Pons (tissue), 1 donor: Measurements from ENCODE around the gene DUSP23.

ENCODE experiments used
- DNase-seq: peaks from one replicate; pipeline ENCODE4 v3.0.0-alpha.2; 2016; ENCODE audit warnings: low spot score

DUSP23 gene

DNA sequence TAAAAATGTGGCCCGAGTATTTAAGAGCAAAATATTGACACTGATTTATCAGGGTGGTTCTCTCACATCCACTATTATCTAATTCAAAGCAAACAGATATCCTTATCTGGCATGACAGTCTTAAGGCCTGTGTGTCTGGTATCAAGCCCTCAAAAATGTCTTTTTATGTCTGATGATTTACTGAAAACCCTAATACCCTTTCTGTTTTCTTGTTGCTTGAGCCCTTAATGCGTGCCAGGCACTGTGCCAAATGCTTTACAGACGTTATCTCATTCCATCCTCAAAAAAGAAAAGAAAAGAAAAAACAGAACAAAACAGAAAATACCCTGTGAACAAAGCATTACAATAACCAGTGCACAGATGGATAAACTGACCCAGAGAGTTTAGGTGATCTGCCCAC, 5.7 kb downstream of the DUSP23 start:
- DNase-seq, result no peak

DNA sequence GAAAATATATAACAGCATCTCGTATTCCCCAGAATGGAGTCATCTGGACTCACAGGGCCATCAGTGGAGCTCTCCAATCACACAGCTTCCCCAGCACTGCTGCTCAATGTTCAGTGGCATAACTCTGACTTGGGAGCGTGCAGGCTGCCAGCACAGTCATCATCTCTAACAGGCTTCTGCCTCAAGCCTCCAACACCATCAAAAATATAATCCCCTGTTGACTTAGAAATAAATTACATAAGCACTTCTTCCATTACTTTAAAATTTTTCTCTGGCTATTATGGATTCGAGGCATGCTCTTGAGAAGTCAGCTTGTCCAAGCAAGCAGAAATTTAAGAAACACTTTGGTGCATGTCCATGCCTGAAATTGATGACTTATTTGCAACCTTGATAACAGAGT, 6.2 kb downstream of the DUSP23 start:
- no peak for DNase-seq

DNA sequence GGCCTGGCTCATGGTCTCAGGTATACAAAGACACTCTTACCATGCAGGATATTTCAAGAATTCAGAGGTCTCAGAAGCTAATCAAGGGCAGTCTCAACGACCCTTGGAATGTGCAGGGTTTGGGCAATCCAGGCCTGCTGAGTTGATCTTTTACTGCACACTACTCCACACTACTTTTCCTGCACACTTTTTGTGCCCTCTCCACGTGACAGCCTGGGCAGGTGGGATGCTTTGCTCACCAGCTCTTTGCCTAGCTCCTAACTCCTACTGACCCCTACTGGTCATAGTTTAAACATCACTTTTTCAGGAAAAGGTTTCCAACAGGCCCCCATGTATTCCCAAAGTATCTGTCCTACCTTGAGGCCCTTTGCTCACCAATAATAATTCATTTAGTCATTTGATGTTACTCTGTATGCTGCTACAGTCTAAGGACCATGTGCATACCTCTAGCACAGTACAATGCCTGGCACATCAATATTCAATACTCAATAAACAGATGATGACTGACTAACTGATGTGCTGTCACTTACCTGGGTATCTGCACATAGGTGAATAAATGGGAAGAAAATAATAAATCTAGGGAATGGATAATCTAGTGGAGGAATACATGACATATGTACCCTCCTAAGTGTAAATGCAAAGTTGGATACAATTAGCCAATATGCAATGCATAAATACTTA, 9.6 kb downstream of the DUSP23 start:
- peak; percentile 25 for DNase-seq

DNA sequence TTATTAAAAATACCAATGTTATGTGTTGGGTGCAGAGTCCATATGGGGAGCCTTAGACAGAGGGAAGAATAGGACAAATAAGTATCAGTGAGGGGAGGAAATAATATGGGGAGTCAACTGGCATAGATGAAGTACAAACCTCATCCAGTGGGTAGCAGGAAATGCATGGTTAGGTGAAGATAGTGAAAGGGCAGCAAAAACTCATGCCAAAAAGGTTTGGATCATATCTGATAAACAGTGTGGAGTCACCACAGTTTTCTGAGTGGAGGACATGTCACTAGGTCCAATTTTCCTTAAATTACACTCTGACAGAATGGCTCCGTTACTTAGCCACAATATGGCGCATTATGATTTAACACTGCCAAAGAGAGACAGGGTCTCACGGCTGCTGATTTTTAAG, 10.3 kb downstream of the DUSP23 start:
- no peak for DNase-seq

DNA sequence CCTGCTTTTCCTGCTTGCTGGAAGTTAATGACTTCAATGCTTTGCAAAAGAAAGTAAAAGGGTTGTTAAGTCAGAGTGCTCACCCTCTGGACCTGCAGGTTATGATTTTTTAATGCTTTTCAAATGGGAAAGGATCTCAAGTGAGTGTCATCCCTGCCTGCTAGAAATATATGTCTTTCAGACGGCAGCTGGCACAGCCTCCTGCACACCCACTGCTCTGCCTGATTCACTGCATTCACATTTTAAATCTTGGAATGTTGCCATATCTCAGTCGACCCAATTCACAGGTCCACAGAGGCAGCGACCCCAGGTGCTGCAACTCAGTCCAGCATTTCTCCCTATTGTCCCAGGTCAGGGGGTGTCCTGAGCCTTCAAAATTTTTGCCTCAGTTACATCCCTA, 10.7 kb downstream of the DUSP23 start:
- DNase-seq, result no peak

DNA sequence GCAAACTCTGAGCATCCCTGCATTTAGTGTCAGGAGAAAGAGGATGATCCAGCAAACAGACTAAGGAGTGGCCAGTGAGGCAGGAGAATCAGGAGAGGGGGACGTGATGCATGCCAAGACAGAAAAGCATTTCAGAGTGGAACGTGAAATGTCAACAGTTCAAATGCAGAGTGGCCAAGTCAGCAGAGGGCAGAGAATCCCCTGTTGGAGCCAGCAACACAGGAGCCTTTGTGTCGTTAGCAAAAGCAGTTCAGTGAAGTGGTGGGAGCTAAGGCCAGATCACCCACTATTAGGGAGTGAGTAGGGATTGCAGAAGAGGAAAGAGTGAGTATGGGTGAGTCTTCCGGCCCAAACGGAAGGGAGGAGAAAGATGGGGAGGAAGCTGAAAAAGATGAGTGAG, 14.8 kb downstream of the DUSP23 start:
- no peak for DNase-seq

DNA sequence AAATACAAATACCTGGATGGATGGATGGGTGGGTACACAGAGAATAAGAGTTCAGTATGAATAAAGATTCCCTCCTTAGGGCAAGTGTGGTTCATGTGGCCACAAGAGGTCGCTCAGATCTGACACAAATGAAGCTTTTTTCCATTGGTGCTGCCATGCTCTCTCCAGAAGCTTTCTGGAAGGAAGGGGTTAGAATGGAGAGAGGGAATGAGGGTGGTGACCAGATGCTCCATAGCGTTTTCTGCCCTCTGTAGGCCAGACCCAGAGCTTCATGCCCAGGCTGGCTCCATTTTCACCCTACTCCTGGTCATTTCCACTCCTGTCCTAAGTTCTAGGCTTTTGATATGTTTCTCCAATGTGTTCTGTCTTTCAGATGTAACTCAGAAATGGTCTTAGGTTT, 18.1 kb downstream of the DUSP23 start:
- peak; percentile 81 for DNase-seq

DNA sequence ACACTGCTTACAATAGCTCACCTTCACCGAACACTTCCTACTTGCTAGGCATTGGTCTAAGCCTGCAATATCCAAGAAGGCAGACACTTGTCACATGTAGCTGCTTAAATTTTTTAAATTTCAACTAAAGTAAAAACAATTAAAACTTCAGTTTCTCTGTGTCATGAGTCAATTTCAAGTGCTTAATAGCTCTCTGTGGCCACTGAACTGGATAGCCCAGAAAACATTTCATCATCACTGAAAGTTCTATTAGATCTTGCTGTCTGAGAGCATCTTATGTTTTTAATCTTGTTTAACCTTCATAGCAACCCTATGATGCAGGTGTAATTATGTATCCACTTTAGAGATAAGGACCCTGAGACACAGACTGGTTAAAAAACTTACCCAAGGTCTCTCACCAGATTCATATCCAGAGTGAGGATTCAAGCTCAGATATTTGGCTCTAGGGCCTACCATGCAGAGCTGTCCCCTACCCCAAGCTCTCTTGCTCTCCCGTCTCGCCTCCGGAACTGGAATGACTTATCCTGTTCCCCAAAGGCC, 18.8 kb downstream of the DUSP23 start:
- no peak for DNase-seq

DNA sequence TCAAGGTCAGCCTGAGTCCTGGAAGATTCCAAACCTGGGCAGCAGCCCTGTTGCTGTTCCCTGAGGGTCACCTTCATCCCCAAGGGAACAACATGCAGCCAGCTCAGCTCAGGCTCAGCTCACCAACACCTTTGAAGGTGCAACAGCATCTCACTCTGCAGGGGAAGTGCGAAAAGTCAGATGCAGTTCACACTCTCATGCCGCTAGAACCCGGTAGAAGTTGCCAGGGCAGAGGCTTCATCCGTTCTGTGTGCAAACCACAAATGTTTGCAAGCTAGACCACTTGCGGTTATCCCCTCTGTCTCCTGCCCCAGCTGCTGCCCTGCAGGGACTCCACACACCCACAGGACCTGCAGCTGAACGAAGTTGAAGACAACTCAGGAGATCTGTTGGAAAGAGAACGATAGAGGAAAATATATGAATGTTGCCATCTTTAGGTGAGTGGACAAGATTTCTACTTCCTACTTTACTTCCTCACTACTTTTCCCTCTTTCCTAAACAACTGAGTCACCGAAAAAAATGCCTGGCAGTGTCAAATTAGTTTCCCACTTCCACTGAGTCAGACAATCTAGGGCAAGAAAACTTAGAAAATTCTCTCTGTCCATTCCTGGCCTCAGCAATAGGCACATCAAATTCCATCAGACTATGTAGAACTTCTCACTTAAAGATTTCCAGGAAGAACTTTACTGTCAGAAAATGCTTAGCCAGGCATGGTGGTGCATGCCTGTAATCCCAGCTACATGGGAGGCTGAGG, 19.6 kb downstream of the DUSP23 start:
- DNase-seq, result no peak

DNA sequence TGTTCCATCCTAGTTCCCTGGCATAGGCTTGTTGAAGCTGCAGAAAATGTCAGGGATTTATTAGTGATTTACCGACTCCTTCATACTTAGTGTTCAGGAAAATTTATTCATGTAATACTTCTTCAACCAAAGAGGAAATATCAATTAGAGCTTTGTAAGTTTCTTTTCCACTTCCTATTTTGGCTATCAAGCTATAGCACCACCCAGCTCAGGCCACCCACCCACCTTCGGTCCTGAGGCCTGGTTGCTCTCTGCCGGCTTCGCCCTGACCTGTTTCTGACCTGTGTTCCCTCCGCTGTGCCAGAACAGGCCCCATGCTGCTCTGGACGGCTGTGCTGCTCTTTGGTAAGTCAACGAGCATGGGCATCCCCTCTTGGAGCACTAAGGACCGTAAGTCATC, 21.3 kb downstream of the DUSP23 start, which contains the start of gene FCRL6:
FCRL6 (plus strand) TSS at position 250 of the 400 bp plus-strand sequence; CDS start at position 315, 65 bp downstream.
- no peak for DNase-seq

DNA sequence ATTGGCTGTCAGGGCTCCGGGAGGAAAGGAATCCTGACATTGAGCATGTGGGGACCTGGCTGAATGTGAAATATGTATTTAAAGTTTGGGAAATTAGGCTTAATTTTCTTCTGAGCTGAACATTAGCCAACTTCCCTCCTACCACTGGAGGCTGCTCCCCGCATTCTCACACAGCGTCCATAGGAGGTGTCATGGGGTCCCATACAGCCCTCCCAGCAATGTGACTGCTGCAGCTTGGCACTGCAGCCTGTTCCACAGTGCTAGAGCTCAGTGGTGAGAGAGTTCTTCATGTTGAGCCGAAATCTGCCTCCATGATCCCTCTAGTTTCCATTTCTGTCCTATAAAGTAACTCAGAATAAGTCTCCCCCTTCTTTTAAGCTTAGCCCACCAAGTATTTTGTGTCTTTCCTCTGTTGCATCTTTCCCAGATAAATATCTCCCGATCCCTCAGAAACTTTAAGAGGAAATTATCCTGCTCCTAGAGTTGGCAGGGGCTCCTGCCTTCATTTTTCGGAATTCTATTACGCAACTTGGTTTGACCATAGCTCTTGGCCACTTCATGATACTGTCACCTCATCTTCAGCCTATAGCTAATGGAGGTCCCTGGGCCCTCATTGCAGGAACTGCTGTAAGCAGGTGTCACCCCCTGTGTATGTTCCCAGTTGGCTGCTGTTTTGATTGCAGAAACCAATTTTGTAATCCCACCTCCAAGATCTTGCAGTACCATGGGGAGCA, 23.4 kb downstream of the DUSP23 start:
- no peak for DNase-seq

DNA sequence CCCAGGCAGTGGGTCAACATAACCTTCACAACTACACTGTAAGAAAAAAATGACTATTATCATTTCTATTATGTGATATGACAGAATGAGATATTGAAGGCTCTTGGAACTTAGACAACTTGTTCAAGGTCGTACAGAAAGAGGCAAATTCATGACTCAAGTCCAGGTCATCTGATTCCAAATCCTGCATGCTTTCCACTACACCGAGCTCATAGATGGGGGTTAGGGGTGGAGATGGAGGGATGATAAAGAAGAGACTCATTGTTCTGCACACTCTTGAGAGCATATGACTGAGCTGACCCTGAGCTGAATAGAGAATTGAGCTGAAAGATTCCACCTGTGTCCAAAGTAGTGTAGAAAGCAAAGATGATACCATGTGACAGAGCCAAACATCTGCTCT, 24.2 kb downstream of the DUSP23 start:
- no peak for DNase-seq

DNA sequence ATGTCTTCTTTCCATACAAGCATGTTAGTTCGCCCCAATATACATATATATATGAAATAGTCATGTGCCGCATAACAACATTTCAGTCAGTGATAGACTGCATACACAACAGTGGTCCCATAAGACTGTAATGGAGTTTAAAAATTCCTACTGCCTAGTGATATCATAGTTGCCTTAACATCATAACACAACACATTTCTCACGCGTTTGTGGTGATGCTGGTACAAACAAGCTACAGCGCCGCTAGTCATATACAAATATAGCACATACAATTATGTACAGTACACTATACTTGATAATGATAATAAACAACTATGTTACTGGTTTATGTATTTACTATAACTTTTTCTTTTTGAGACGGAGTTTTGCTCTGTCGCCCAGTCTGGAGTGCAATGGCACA, 35.2 kb downstream of the DUSP23 start:
- no peak for DNase-seq

DNA sequence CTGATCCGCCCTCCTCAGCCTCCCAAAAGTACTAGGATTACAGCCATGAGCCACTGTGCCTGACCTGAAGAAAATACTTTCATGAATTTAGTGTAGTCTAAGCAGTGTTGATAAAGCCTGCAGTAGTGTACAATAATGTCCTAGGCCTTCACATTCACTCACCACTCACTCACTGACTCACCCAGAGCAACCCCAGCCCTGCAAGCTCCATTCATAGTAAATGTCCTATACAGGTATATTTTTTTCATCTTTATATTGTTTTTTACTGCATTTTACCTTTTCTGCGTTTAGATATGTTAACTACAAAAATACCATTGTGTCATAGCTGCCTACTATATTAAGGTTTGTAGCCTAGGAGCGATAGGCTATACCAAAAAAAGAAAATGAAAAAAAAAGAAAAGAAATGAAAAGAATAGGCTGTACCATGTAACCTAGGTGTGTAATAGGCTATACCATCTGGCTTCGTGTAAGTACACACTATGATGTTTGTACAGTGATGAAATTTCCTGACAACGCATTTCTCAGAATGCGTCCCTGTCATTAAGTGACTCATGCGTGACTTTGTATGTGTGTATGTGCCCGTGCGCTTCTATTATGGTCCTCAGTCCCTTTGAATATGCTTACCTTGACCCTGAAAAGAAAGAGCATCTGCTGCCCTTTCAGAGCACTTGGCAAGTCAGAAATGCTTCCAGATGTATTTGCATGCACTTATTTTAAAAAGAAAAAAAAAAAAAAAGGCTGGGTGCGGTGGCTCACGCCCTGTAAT, 36.7 kb downstream of the DUSP23 start:
- no peak for DNase-seq

DNA sequence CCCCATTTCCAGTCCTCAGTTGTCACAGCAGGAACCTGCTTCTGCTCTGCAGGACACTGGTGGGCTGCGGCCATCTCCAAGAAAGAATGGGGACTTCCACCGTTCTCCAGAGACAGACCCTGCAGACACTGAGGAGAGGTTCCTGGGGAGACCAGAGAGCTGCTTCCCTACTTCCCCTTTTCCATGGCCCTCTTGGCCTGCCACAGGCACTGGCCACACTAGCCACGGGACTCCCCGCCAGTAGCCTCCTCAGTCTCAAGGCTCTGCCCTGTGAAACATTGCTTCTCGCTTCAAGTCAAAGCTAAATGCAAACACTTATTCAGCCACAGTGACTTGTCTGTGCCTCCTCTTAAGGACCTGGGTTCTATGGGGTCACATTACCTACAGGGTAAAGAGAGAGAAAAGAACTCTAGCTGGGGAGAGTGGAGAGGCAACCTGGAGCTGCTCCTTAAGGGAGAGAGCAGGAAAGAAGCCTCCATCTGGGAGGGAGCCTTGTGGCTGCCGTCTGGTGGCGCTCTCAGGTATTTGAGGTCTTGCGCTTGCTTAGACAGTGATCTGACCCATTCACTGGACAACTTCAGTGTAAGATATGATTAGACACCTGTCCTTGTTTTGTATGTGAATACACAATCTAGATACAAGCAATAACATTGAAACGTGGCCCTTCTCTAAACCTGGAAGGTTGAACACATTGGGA, 40.6 kb downstream of the DUSP23 start:
- DNase-seq, result no peak

DNA sequence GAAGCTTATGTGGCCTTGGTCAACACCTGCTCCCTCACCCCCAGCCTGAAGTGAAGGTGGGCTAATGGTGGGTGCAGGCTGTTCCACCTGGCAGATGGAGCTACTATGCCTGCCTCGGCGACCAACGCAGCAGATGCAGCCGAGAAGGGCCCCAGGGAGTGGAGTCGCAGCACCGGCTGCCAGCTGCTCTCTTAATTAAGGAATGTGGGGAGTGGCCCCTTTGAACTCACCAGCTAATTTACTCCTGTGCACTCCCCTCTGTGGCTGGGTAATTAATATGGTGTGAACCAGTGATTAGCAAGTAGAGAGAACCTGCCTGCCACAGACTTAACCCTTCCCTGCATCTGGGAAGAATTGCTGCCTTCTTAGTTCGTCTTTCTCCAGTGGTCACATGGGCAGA, 42.6 kb downstream of the DUSP23 start:
- no peak for DNase-seq

DNA sequence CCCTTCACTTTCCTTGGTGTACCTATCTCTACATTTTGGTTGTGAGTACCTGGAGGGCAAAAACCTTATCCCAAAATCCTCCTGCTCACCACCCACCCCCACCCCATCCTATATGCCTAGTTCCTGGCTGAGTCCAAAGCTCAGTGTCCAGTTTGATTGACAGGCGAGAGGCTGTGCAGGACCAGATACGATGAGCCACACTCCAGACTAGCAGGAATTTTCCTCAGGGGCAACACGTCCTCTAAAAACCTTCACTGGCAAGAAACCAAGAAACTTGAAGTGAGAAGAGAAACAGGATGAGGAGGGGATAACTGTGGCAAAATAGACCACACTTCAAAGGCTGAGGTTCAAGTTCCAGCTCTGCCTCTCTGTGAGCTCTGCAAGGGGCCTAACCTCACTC, 44.8 kb downstream of the DUSP23 start:
- DNase-seq, result no peak

DNA sequence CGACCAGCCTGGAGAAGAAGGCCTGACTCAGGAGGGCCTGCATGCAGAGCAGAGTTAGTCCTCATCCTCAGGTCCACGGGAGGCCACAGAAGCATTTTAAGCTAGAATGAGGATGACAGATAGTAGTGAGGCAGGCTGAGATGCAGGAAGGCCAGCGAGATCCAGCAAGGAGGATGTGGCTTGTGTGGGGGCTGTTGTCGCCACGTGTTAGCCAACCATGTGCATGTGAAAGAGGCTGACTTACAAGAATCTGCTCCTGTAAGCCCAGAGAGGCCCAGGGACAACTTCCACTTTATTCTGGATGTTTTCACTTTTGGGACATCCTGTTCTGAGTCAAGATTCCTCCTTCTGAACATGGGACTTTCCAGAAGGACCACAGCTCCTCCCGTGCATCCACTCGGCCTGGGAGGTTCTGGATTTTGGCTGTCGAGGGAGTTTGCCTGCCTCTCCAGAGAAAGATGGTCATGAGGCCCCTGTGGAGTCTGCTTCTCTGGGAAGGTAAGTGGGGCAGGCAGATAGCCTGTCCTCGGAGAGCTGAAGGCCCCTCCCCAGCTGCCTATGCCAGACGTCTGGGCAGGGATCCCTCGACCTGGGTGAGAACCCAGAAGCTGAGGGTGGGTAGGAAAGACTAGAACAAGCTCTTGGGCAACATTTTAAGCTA, 45.8 kb downstream of the DUSP23 start, which contains the start of gene SLAMF8:
SLAMF8 (plus strand) TSS at position 433 of the 661 bp plus-strand sequence; CDS start at position 459, 26 bp downstream.
- DNase-seq, result peak; percentile 54

DNA sequence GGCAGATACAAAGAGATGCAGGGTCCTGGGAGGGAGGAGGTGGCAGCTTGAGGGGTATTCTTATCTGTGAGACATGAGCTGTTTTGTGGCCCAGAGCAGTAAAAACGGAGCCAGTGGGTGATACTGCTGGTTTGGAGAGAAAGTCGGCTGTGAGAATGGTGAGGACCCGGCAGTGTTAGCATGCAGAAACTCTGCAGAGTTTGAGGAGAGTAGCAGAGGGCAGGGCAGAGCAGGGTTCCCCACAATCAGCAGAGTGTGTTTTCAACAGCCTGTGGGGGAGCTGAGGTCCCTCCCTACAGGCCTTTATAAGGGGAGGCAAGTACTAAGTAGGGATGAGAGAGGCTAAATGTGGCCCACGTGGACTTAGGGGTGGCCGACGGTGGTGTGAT, 46.3 kb downstream of the DUSP23 start:
- no peak for DNase-seq

DNA sequence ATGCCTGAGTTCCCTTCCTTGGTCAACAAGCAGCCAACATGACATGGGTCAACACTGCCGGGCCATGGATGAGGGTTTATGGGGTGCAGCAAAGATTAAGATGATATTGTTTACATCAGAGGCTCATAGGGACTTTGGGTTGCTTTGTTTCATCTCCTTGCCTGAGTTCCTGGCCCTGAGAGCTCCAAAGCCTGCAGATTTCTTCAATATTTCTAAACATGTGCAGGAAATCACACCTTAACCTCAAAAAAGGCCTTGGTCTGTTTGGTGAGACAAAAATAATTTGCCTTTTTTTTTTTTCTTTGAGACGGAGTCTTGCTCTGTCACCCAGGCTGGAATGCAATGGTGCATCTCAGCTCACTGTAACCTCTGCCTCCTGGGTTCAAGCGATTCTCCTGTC, 46.8 kb downstream of the DUSP23 start:
- DNase-seq, result no peak

DNA sequence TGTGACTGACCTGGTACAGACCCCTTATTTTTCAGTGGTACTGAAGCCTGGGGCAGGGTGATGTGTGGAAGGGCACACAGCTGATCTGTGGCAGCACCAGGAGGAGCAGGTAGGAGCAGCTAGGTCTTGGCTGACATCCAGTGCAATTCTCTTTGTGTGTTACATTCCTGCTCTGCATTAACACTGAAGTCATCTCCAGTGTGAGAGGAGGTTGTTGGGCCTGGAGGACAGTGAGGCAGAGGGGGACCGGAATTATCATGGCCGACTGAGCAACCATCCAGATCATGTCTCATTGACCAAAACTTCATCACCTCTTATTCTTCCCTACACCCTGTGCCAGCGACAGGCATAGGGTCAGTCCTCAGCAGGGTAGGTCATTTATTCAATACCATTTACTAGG, 47.4 kb downstream of the DUSP23 start:
- DNase-seq, result no peak
